Middle frontal gyrus (tissue), 1 donor: ENCODE data around the gene NAA35.
"Not testable (repeated sequence)": the region's sequence is repeated elsewhere in the genome, so short reads cannot be mapped to it uniquely, and the experiment has no call there.

Source experiments
- DNase-seq: peaks from one replicate; pipeline ENCODE4 v3.0.0-alpha.2; 2015; ENCODE audit warnings: low spot score; ENCODE audit errors: extremely low spot score

NAA35 gene

DNA sequence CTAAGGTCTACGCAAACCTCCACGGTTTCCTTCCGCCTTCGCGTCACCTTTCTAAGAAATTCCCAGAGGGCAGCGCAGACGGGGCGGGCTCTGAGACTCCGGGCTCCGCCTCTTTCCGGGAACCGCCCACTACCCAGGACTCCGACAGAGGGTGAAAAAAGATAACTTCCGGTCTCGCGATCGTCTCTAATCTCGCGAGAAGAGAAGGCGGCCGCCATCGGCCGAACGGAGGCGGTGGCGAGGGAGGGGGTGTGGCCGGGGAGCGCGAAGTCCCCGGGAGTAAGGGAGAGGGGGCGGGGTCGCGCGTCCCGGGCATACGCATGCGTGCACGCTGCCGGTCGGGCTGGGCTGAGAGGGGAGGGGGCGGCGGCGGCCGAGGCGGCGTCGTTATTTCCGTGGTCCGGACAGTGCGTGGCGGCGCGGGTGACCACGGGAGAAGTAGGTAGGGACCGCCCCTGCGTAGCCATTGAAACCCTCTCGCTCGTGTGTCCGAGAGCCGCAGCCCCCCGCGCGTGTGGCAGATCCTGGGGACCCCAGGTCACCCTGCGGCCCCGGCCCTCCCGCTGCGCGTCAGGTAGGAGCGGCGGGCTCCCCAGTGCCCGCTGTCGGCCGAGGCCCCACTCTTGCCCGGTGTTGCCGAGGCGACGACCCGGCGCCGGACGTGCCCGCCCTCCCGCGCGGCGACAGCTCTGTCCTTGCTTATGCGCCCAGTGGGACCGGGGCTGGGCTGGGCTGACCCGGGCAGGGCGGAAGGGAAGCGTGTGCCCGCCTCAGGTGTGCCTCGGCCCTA, at the start of gene NAA35:
Gene NAA35, plus strand, starts transcription at position 315 of the 790 bp plus-strand sequence. CDS start 1,014 bp downstream, outside the sequence.
- DNase-seq = peak; percentile 98

DNA sequence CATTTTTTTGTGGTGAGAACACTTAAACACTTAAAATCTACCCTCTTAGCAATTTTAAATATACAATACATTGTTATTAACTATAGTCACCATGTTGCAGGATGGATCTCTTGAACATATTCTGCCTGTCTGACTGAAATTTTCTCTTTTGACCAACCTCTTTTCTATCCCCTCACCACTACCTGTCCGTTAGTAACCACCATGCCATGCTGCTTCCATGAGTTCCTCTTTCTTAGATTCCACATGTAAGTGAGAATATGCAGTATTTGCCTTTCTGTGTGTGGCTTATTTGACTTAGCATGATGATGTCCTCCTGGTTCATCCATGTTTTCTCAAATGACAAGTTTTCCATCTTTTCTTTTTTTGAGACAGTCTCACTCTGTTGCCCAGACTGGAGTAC, 48.5 kb upstream of the NAA35 start:
- no peak for DNase-seq

DNA sequence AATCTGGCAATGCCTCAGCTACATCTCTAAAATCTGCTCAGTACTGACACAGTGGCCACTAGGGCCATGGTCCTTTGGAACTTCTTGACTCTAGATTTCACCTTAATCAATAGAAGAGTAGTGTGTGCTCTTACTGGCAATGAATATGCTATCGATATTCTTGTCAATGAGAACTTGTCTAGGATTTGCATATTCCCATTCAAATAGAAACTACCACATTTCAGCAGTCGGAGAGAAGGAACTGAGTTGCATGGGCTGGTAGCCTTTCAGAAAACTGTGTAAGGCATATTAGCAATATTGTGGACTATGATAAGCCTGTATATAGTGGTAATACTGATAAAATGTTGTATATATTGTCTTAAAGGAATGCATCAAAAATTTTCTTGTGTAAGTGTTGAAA, 45.3 kb upstream of the NAA35 start:
- DNase-seq = no peak

DNA sequence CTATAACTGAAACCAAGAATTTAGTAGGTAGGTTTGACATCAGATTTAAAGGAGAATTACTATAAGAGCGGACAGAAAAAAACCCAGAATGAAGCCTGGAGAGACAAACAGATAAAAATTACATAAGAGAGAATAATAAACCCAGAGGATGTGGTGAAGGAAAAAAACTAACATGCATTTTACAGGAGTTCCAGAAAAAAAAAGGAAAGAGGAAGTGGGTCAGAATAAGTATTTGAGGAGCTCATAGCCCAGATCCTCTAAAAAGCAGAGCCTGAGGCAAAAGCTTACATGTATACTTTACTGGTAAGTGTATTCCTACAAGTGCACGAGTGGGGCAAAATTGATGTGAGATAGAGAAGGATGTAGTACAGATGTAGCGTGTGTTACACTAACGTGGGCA, 43.1 kb upstream of the NAA35 start:
- DNase-seq = no peak

DNA sequence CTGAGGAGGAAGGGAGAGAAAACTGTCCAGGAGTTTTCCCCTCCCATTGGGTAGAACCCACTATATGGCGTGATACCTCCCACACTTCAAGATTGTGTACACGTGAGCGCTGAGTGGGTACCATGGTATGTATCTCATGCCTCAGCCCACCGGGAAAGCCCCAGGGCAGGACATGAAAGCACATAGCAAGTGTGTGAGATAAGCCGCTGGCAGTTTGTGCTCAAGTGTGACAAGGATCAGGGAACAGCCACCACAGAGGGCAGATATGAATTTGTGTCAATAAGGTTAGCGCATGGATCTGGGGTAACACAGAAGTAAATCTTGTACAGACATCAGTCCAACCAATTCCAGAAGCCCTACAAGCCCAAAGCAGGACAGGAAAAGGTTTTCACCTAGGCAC, 42.6 kb upstream of the NAA35 start:
- DNase-seq = no peak

DNA sequence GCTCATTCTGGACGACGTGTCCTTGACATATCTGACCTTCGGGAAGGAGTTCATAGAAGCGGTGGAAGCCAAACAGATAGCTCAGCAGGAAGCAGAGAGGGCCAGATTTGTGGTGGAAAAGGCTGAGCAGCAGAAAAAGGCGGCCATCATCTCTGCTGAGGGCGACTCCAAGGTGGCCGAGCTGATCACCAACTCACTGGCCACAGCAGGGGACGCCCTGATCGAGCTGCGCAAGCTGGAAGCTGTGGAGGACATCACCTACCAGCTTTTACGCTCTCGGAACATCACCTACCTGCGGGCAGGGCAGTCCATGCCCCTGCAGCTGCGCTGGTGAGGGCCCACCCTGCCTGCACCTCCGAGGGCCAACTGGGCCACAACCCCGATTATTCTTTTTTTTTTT, 41.6 kb upstream of the NAA35 start:
- DNase-seq = no peak

DNA sequence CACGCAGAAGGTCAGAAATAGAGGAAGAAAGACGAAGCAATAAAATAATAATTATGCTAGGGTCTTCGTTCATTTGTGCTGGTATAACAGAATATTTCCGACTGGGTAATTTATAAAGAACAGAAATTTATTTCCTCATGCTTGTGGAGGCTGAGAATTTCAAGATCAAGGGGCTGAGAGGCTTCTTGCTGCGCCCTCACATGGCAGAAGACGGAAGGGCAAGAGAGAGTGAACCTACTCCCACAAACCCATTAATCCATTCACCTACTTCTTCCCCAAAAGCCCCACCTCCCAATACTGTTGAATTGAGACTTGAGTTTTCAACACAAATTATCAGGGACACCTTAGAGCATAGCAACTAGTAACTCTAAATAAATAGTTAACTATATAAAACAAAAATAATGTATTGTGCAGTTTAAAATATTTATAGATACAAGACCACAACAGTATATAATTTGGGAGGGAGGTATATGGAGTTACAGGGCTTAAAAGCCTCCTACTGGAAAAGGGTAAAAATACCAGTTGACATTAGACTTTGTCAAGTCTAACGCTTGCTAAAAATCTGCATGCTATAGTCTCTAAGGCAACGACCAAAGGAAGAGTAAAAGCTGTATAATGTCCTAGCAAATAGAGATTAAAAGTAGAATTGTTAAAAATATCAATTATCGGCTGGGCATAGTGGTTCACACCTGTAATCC, 40.3 kb upstream of the NAA35 start:
- no peak for DNase-seq

DNA sequence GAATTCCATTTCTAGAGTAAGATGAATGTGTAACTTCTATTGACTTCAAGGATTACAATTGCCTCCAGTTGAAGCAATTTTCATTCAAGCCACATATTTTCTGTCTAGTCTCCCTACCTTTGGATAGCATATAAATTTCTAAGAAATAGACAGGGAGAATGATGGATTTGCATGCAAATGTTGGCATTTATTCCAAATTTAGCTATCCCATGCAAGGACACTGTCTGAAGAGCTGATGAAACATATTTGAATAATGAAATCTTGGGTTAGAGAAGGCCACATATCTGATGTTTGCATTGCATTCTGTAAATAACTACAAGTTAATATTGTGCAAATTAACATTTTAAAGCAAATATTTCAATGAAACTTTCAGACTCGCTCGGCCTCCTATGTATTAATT, 36.0 kb upstream of the NAA35 start:
- no peak for DNase-seq

DNA sequence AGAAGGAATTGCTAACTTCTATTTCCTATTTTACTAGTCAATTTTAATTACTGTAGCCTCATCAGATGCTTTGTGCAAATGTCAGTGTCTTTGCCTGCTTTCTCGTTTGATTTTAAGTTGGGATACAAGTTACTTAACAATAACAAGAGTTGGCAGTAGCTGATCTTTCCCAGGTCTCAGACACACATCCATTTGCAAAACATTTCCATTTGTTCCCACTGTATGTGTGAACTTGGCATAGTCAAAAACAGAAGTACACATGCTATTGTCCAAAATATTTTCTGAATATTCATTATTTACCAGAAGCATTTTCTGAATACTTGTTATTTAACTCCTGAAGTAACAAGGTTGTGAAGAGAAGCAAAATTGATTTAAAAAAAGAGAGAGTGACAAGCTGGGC, 35.0 kb upstream of the NAA35 start:
- DNase-seq = no peak

DNA sequence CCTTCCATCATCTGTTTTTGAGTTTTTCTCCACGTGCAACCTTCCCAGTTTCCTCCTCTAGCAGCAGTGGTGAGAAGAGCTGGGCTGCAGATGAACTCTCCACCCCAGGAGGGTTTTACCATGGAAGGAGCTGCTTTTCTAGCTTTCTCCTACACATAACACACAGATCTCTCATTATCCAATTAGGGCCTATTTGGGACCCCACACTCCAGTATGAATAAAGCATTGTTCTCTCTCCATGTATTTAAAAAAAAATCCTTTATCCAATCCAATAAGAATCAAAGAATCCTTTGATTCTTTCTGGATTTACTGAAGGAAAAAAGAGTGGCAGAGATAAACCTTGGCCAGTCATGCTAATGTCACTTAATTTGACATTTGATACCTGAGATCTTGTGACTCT, 31.6 kb upstream of the NAA35 start:
- no peak for DNase-seq

DNA sequence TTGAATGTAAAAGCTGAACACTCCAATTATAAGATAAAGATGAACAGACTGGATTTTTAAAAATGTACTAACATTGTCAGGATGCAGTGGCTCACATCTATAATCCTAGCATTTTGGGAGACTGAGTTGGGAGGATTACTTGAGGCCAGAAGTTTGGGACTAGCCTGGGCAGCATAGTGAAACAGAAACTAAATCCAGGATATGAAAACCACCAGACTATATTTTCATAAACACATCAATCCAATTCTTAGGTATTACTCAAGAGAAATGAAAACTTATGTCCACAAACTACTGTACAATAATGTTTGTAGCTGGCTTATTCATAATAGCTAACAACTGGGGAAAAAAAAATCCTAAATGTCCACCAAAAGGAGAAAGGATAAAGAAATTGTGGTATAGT, 26.8 kb upstream of the NAA35 start:
- no peak for DNase-seq

DNA sequence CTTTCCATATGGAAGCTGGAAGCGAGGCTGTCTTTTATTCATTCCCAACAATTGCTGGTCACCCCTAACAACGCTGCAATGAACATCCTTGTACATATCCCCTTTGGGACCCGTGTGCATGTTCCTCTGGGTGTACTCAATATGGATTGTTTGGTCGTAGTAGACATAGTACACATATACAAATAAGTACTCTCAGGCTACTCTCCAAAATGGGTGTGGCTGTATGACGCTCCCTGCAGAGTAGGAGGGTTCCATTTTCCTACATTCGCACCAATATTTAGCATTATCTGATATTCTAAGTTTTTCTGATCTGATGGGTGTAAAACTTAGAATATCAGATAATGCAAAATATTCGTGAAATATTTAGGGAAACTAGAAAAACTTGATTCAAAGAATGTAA, 23.2 kb upstream of the NAA35 start:
- DNase-seq = no peak

DNA sequence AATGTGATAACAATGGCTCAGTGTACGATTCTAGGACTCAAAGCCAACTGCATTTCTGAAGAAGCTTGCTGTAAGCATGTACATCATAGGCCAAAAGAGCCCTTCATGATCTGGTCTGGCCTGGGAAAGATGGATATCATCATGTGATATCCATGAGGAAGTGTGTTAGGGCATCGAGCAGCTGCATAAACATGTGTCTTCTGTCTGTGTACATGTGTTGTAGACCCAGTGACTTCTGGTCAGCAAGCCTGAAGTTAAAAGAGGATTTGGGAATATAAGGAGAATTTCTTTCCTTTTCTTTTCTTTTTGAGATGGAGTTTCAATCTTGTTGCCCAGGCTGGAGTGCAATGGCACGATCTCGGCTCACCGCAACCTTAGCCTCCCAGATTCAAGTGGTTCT, 15.5 kb upstream of the NAA35 start:
- DNase-seq = no peak

DNA sequence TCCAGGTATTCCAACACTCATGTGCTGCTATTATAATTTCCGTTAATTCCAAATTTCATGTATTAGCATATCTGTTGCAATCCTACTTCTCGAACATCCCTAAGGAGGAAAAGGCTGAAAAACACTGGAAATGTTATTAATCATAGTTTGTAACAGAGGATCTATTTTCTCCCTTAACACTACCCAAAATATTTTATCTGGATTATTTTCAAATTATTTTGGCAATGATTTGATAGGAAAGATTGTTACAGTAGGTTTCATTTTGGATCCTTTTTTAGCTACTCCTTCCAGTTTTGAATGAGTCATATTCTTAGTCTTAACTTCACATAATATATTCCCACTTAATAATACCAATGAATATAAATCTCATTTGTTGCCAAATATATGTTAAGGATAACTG, 13.9 kb upstream of the NAA35 start:
- DNase-seq = no peak

DNA sequence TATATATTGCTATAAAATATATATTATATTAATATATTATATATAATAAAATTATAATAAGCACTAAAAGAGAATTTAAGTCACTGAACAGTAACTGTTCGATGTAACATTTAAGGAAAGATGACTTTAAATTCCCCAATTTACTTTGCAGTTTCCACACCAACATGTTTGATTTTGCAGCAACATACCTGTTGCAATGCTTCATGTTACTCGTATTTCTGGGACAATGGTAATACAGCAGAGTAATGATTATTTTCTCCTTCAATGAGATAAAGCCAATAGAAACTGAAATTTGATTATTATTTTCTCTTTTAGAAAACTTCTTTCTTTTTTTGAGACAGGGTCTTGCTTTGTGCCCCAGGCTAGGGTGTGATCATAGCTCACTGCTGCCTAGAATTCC, 9.5 kb upstream of the NAA35 start:
- no peak for DNase-seq

DNA sequence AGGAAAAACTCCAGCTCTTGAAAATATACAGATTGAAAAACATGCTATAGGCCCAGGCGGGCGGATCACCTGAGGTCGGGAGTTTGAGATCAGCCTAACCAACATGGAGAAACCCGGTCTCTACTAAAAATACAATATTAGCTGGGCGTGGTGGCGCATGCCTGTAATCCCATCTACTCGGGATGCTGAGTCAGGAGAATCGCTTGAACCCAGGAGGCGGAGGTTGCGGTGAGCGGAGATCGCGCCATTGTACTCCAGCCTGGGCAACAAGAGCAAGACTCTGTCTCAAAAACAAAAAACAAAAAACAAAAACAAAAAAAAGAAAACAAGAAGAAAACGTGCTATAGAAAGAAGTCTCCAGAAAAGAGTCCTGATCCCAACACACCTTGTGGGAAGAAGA, 5.0 kb upstream of the NAA35 start:
- not testable (repeated sequence) for DNase-seq

DNA sequence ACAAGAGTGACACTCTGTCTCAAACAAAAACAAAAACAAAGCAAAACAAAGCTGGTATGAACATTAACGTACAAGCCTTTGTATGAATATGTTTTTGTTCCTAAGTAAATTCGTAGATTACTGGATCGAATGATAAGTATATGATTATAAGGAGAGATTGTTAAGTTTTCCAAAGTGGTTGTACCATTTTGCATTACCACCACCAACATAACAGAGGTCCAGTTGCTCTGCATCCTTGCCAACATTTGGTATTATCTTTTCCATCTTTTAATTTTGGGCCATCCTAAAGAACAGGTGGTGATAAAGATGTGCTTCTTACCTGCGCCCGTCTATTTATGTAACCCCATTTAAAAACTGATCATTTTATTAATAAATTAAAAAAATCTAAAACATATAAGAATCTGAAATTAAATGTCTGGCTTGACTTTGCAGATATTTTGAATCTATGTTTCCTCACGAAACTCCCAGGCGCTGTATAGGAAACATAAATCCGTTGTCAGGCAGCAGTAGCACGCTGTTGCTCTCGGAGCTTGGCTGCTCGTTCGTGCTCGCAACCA, 593 bp upstream of the NAA35 start:
- no peak for DNase-seq

DNA sequence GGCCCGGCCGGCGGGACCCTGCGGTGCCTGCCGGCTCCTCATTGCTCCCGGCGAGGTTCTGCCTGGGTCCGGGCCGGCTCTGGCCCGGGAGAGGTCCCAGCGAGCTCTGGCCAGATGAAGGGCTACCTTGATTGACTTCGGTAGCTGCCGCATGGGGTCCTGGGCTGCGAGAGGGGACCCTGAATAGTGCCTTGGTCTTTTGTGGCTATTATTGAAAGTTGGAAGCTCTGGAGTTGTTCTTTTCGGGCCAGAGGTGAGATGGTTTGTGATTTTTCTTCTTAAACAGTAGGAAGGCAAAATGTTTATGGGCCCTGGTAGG, 635 bp downstream of the NAA35 start:
- DNase-seq = no peak

DNA sequence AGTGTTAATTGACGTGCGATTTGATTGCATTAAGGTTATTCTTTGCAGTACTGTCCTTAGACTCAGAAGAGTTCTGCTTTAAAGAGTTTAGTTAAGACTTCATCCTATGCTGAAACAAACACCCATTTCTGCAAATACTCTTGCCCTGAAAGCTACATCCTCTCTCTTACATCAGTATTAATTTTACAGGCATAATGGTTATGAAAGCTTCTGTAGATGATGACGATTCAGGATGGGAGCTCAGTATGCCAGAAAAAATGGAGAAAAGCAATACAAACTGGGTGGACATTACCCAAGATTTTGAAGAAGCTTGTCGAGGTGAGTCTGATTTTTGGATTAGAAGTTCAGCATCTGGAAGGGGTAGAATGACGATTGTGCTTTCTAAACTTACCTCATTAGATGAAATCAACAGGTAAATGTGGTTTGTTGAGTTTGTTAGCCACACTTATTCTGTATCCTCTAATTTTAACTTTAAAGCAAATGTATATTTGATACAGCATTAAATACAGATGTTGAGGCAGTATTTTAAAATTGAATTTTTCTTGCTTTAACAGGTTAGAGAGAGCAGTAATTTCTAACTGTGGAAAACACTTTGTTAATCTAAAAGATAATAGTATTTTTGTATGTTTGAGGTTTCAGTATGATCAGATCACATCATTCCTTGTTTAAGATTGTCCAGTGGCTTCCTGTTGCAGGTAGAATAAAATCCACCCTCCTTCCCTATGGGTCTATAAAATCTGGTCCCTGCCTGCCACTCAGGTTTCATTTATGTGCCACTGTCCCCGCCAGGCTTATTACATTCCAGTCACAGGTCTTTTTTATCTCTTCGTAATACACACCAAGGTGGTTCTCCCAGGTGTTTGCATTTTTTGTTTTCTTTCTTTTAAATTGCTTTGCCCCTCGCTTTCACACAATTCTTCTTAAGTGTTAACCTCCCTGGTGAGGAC, 1.3 kb downstream of the NAA35 start:
- no peak for DNase-seq

DNA sequence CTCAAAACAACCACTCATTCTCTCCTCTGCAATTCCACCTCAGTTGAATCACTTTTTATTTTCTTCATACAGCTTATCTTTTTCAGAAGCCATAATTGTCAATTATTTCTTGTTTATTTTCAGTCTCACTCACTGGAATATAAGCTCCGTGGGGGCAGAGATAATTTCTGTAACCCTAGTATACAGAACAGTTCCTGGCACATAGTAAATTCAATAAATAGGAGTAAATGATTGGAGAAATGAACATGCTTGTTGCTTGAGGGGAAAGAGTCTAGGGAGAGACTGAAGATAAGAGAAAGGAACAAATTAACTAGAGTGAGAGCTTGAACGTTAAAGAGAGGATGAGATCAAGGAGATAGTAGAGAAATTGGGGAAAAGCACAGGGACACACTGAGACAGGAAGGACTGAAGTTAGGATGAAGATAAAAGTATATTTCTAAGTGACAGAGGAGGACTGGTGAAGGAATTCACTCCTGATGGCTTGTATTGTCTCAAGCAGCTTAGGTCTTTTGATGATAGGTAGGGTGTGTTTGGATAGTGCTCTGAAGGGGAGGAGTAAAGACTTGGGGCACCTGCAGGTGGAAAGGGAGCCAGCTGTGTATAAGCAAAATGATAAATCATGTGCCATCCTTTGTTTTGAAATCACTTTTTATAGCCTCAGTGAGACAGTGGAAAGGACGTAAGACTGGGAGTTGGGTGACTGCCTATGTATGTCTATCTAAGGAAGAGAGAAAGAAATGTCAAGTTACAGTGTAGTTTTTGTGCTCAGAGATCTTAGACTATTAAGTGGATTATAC, 2.2 kb downstream of the NAA35 start:
- DNase-seq = no peak
